Osteoblast (primary cell): ENCODE results near the gene TUBB3. TPM values are rescaled to one million over a fixed set of nuclear protein-coding genes. Genes with fewer than 3 reads are reported as not detected.

Experiments used
- DNase-seq: peaks from one replicate; pipeline ENCODE4 v3.0.0; 2011; ENCODE audit warnings: low spot score, mixed read lengths; ENCODE audit not compliant: insufficient read length; ENCODE audit errors: missing footprints
- H2AFZ ChIP-seq: 2 replicates; pipeline ENCODE4 v1.6.0; 2011; ENCODE audit warnings: mild to moderate bottlenecking, low read length
- H3K27ac ChIP-seq: 2 replicates; pipeline ENCODE4 v1.5.1; 2011; ENCODE audit warnings: mild to moderate bottlenecking, low read depth, low read length, moderate library complexity
- H3K27me3 ChIP-seq: 2 replicates; pipeline ENCODE4 v1.6.0; 2012; ENCODE audit warnings: mild to moderate bottlenecking, control low read depth, inconsistent platforms, low read length, moderate library complexity; ENCODE audit not compliant: insufficient read depth
- H3K36me3 ChIP-seq: 2 replicates; pipeline ENCODE4 v1.5.1; 2011; ENCODE audit warnings: mild to moderate bottlenecking, low read length, control low read depth, moderate library complexity; ENCODE audit not compliant: insufficient read depth
- H3K4me1 ChIP-seq: 2 replicates; pipeline ENCODE4 v1.5.1; 2011; ENCODE audit warnings: mild to moderate bottlenecking, low read length, control low read depth, moderate library complexity; ENCODE audit not compliant: insufficient read depth
- H3K4me2 ChIP-seq: 2 replicates; pipeline ENCODE4 v1.6.0; 2011; ENCODE audit warnings: mild to moderate bottlenecking, low read length; ENCODE audit not compliant: insufficient read depth
- H3K4me3 ChIP-seq: fragments of 200-600 bp; sonication (generic); 3 replicates; pipeline ENCODE4 v1.5.1; 2012; ENCODE audit warnings: mild to moderate bottlenecking, low read length, inconsistent platforms; ENCODE audit not compliant: insufficient read depth
- H3K79me2 ChIP-seq: 2 replicates; pipeline ENCODE4 v1.6.0; 2012; ENCODE audit warnings: mild to moderate bottlenecking, low read length, control low read depth, inconsistent platforms; ENCODE audit not compliant: insufficient read depth
- H3K9me3 ChIP-seq: 2 replicates; pipeline ENCODE4 v1.5.1; 2011; ENCODE audit warnings: low read depth, low read length, control low read depth
- H4K20me1 ChIP-seq: 2 replicates; pipeline ENCODE4 v1.6.0; 2012; ENCODE audit warnings: mild to moderate bottlenecking, low read length, control low read depth; ENCODE audit not compliant: insufficient read depth
- total RNA-seq: library from RNA; depleted of rRNA; stranded (reverse); fragments of >200 nt; gene quantifications from 2 replicates; pipeline ENCODE4 v1.2.3, GENCODE V29; 2012
- TF ChIP-seq, protein P1 (sequence below): IDR thresholded peaks from 2 replicates; pipeline ENCODE4 v1.5.1; 2011; ENCODE audit warnings: mild to moderate bottlenecking, low read depth, low read length, moderate library complexity; ENCODE audit errors: extremely low read depth

TUBB3 gene
- total RNA-seq, 1 donor, result 166 TPM

DNA sequence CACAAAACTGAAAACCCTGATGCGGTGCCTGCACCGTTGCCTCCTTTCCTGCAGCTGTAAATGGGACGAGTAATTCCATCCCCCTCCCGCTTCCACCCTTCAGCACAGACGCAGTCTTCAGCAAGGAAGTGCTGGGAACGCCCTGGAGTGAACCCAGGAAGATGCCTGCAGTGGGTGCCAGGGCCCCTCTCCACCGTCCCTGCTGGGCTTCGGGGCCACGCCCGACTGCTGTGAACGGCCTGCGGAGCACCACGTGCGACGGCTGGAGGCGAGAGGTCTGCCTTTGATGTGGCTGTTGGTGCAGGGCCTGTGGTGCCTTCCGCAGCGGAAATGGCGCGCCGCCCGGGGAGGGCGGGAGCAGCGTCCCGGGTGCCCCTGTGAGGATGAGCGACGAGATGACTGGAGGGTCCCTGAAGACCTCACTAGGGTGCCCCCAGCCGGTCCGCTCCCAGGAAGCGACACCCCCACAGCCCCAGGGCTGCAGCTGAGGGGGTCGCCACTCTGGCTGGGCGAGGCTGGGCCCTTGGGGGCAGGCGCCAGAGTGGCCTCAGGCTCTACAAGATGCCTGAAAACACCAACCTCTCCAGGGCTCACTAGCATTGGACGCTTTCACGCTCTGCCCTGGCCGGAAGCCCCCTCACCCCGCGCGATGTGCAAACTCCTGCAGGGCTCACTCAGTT is 5.2 kb upstream of the TUBB3 start:
- H4K20me1 ChIP-seq, result no peaks in the 10 kb centered on the region
- H3K4me3 ChIP-seq, result peak overlapping the region; percentile 72
- peaks cover under 1% of the 10 kb centered on the region for H3K36me3 ChIP-seq
- peaks cover 48% of the 10 kb centered on the region for H3K4me1 ChIP-seq
- TF ChIP-seq, protein P1, sequence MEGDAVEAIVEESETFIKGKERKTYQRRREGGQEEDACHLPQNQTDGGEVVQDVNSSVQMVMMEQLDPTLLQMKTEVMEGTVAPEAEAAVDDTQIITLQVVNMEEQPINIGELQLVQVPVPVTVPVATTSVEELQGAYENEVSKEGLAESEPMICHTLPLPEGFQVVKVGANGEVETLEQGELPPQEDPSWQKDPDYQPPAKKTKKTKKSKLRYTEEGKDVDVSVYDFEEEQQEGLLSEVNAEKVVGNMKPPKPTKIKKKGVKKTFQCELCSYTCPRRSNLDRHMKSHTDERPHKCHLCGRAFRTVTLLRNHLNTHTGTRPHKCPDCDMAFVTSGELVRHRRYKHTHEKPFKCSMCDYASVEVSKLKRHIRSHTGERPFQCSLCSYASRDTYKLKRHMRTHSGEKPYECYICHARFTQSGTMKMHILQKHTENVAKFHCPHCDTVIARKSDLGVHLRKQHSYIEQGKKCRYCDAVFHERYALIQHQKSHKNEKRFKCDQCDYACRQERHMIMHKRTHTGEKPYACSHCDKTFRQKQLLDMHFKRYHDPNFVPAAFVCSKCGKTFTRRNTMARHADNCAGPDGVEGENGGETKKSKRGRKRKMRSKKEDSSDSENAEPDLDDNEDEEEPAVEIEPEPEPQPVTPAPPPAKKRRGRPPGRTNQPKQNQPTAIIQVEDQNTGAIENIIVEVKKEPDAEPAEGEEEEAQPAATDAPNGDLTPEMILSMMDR, result no peak
- no peaks in the 10 kb centered on the region for H3K27me3 ChIP-seq
- peak overlapping the region; percentile 89 for H3K4me2 ChIP-seq
- H3K9me3 ChIP-seq, result no peaks in the 10 kb centered on the region
- peaks cover 14% of the 10 kb centered on the region for H3K79me2 ChIP-seq
- H2AFZ ChIP-seq, result peak overlapping the region; percentile 69
- peak overlapping the region; percentile 61 for H3K27ac ChIP-seq
- DNase-seq, result peak; percentile 95

DNA sequence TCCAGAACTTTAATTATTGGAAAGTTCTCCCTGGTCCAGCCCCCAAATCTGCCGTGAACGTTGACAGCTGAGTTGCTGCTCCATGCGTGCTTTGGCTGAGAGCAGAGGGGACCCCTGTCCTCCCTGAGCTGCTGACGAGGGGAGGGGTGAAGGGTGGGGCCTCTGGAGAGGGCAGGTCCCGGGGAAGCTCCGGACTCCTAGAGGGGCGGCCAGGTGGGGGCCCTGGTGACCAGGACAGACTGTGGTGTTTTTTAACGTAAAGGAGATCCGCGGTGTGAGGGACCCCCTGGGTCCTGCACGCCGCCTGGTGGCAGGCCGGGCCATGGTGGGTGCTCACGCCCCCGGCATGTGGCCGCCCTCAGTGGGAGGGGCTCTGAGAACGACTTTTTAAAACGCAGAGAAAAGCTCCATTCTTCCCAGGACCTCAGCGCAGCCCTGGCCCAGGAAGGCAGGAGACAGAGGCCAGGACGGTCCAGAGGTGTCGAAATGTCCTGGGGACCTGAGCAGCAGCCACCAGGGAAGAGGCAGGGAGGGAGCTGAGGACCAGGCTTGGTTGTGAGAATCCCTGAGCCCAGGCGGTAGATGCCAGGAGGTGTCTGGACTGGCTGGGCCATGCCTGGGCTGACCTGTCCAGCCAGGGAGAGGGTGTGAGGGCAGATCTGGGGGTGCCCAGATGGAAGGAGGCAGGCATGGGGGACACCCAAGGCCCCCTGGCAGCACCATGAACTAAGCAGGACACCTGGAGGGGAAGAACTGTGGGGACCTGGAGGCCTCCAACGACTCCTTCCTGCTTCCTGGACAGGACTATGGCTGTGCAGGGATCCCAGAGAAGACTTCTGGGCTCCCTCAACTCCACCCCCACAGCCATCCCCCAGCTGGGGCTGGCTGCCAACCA is 4.4 kb upstream of the TUBB3 start, which contains the start of gene MC1R:
MC1R (plus strand) TSS at position 410 of the 895 bp plus-strand sequence; CDS start at position 807, 397 bp downstream.
- TF ChIP-seq, protein P1, result peak; percentile 50
- H3K27me3 ChIP-seq, result no peaks in the 10 kb centered on the region
- H4K20me1 ChIP-seq, result peaks cover 2% of the 10 kb centered on the region
- peak within 1 kb of the TSS; percentile 69 for H2AFZ ChIP-seq
- H3K4me3 ChIP-seq, result peak within 1 kb of the TSS; percentile 72
- H3K4me2 ChIP-seq, result peak within 1 kb of the TSS; percentile 98
- H3K27ac ChIP-seq, result peak within 1 kb of the TSS; percentile 61
- no peaks in the 10 kb centered on the region for H3K9me3 ChIP-seq
- no peaks in the 10 kb centered on the region for H3K36me3 ChIP-seq
- peaks cover 48% of the 10 kb centered on the region for H3K4me1 ChIP-seq
- DNase-seq, result peak; percentile 94
- H3K79me2 ChIP-seq, result peaks cover 19% of the 10 kb centered on the region

DNA sequence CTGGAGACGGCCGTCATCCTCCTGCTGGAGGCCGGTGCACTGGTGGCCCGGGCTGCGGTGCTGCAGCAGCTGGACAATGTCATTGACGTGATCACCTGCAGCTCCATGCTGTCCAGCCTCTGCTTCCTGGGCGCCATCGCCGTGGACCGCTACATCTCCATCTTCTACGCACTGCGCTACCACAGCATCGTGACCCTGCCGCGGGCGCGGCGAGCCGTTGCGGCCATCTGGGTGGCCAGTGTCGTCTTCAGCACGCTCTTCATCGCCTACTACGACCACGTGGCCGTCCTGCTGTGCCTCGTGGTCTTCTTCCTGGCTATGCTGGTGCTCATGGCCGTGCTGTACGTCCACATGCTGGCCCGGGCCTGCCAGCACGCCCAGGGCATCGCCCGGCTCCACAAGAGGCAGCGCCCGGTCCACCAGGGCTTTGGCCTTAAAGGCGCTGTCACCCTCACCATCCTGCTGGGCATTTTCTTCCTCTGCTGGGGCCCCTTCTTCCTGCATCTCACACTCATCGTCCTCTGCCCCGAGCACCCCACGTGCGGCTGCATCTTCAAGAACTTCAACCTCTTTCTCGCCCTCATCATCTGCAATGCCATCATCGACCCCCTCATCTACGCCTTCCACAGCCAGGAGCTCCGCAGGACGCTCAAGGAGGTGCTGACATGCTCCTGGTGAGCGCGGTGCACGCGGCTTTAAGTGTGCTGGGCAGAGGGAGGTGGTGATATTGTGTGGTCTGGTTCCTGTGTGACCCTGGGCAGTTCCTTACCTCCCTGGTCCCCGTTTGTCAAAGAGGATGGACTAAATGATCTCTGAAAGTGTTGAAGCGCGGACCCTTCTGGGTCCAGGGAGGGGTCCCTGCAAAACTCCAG is 3.4 kb upstream of the TUBB3 start:
- H3K4me1 ChIP-seq, result peaks cover 58% of the 10 kb centered on the region
- H3K27me3 ChIP-seq, result no peaks in the 10 kb centered on the region
- DNase-seq, result peak; percentile 75
- H3K4me3 ChIP-seq, result peak overlapping the region; percentile 46
- H4K20me1 ChIP-seq, result peaks cover 13% of the 10 kb centered on the region
- H3K27ac ChIP-seq, result peak overlapping the region; percentile 100
- no peak overlapping the region for H2AFZ ChIP-seq
- peak overlapping the region; percentile 98 for H3K4me2 ChIP-seq
- no peaks in the 10 kb centered on the region for H3K36me3 ChIP-seq
- TF ChIP-seq, protein P1, result no peak
- no peaks in the 10 kb centered on the region for H3K9me3 ChIP-seq
- H3K79me2 ChIP-seq, result peaks cover 30% of the 10 kb centered on the region
